ENCODE measurements around the gene UNC13C.

UNC13C gene

GRCh38 chr15:54556231-54556630 is 578.0 kb downstream of the UNC13C start:
- Histone ChIP-seq H3K27ac (replicated peaks) (no peak overlapping the region), H3K27me3 (ENCODE audit: insufficient read depth, poor library complexity, severe bottlenecking) (no peaks in the 10 kb centered on the region), H3K4me3 (replicated peaks; ENCODE audit: insufficient read depth, low read length) (no peak overlapping the region)
- TF ChIP-seq SPI1 (IDR thresholded peaks at IDR 0.05; ENCODE audit: borderline replicate concordance, low read depth): no peak
- DNase-seq (ENCODE audit: low read depth in 1 of 2, low spot score in 1 of 2): no peak

- no peak for TF ChIP-seq GABPA (IDR thresholded peaks at IDR 0.05; ENCODE audit: low read depth)
- no peak for TF ChIP-seq POLR2AphosphoS5 (IDR thresholded peaks at IDR 0.05; ENCODE audit: low read depth)
- no peak for TF ChIP-seq REST (IDR thresholded peaks at IDR 0.05; ENCODE audit: insufficient replicate concordance, low read depth)
- TF ChIP-seq SPI1 (IDR thresholded peaks at IDR 0.05; ENCODE audit: borderline replicate concordance, low read depth): no peak
- no peak for TF ChIP-seq CTCF (IDR thresholded peaks at IDR 0.05; ENCODE audit: insufficient read depth, low read length)
- Histone ChIP-seq H3K4me3 (replicated peaks; ENCODE audit: insufficient read depth, low read length) (no peak overlapping the region), H3K27me3 (ENCODE audit: insufficient read depth, poor library complexity, severe bottlenecking) (no peaks in the 10 kb centered on the region), H3K27ac (replicated peaks) (no peak overlapping the region)
- DNase-seq (ENCODE audit: low read depth in 1 of 2, low spot score in 1 of 2): peak in 1 of 2 experiments; percentile 9
Measured at GRCh38 chr15:54559405-54560069, 581.3 kb downstream of the UNC13C start.

GRCh38 chr15:54560417-54560816 is 582.2 kb downstream of the UNC13C start:
- Histone ChIP-seq H3K4me3 (replicated peaks; ENCODE audit: insufficient read depth, low read length) (no peak overlapping the region), H3K27me3 (ENCODE audit: insufficient read depth, poor library complexity, severe bottlenecking) (no peaks in the 10 kb centered on the region), H3K27ac (replicated peaks) (no peak overlapping the region)
- DNase-seq (ENCODE audit: low read depth in 1 of 2, low spot score in 1 of 2): no peak
- TF ChIP-seq SPI1 (IDR thresholded peaks at IDR 0.05; ENCODE audit: borderline replicate concordance, low read depth): no peak
- no peak for TF ChIP-seq GABPA (IDR thresholded peaks at IDR 0.05; ENCODE audit: low read depth)
- TF ChIP-seq CTCF (IDR thresholded peaks at IDR 0.05; ENCODE audit: insufficient read depth, low read length): no peak
- TF ChIP-seq REST (IDR thresholded peaks at IDR 0.05; ENCODE audit: insufficient replicate concordance, low read depth): no peak
- TF ChIP-seq POLR2AphosphoS5 (IDR thresholded peaks at IDR 0.05; ENCODE audit: low read depth): no peak

GRCh38 chr15:54564166-54564565 is 585.9 kb downstream of the UNC13C start:
- TF ChIP-seq CTCF (IDR thresholded peaks at IDR 0.05; ENCODE audit: insufficient read depth, low read length): no peak
- TF ChIP-seq SPI1 (IDR thresholded peaks at IDR 0.05; ENCODE audit: borderline replicate concordance, low read depth): peak; percentile 94
- DNase-seq (ENCODE audit: low read depth in 1 of 2, low spot score in 1 of 2): no peak
- no peak overlapping the region for H3K4me3 ChIP-seq (replicated peaks; ENCODE audit: insufficient read depth, low read length)
- H3K27me3 ChIP-seq (ENCODE audit: insufficient read depth, poor library complexity, severe bottlenecking): no peaks in the 10 kb centered on the region
- no peak overlapping the region for H3K27ac ChIP-seq (replicated peaks)
